ENCODE results near the gene ENG. TPM values are rescaled to one million over a fixed set of nuclear protein-coding genes. Genes with fewer than 3 reads are reported as not detected.
A peak's percentile ranks its signal among the peaks of the same experiment; 100 is the strongest.

ENG gene
- total RNA-seq, 1 experiment from 2014 or later: 25.1 TPM

DNA sequence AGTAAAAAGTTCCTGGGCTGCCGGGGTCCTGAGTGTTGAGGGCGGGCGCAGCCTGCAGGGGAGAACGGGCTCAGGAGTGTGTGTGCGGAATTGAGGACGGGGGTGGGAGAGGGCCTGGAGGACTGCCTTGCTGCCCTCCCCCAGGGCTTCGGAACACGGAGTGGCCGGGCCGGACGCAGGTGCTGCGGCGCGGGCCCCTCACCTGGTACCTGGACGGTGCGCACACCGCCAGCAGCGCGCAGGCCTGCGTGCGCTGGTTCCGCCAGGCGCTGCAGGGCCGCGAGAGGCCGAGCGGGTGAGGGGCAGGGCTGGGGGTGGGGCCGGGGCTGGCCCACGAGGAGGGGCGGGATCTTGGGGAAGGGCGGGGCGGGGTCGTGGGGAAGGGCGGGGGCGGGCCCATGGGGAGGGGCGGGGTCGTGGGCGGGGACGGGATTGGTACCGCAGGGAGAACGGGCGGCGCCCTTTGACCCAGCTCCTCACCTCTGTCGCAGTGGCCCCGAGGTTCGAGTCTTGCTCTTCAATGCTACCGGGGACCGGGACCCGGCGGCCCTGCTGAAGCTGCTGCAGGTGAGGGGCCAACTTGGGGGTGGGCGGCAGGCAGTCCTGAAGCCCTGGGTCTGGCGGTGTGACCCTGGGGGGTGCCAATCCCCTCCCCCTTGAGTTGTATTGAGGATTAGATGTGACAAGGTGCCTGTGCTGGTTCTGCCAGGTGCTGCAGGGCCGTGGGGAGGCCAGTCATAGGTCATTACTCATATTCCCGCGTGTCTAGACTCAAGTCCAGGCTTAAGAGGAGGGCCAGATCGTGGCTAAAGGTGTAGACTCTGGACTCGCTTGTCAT is 44.7 kb downstream of the ENG start:
- no peak overlapping the region for H3K4me3 ChIP-seq (ENCODE audit: low read depth in 2 of 2, low read length in 2 of 2)
- ATAC-seq: peak; percentile 68
- DNase-seq (ENCODE audit: low read depth, low spot score): no peak
- H3K4me1 ChIP-seq (ENCODE audit: control insufficient read depth, insufficient read depth, low read length): no peaks in the 10 kb centered on the region
- CTCF ChIA-PET: no interaction called here
- intact Hi-C loops (cut with micrococcal nuclease; ENCODE audit: unreplicated experiment): loop anchor here (10.0 kb wide), 1 partner anchor 65 kb away; the partner anchor contains the start of gene AK1
- no peak overlapping the region for H3K27ac ChIP-seq (ENCODE audit: low read length)
- TF ChIP-seq TCF7L2 (IDR thresholded peaks at IDR 0.05; ENCODE audit: low read depth, low read length) (no peak), SIN3A (IDR thresholded peaks at IDR 0.05; ENCODE audit: borderline replicate concordance, insufficient read depth, low read depth, low read length) (no peak), POLR2AphosphoS5 (IDR thresholded peaks at IDR 0.05; ENCODE audit: low read depth, low read length) (0 out of 2 replicates have a peak, but pooled peaks have one; percentile 15)
- no TSS peak for BruUV-seq (replicated peaks)
- H3K9me3 ChIP-seq (ENCODE audit: control insufficient read depth, insufficient read depth, low read depth, low read length): no peaks in the 10 kb centered on the region
- in situ Hi-C loops (cut with HindIII; ENCODE audit: low pct_unique_long_range_greater_than_20kb, low sequenced_read_pairs): no loop called here
- H3K27me3 ChIP-seq (ENCODE audit: control insufficient read depth, insufficient read depth, low read length): no peaks in the 10 kb centered on the region
- H3K36me3 ChIP-seq (ENCODE audit: control insufficient read depth, insufficient read depth, low read length): no peaks in the 10 kb centered on the region
- POLR2A ChIA-PET: no interaction called here

- Histone ChIP-seq H3K4me3 (ENCODE audit: low read depth in 2 of 2, low read length in 2 of 2) (no peak overlapping the region), H3K27ac (ENCODE audit: low read length) (no peak overlapping the region), H3K9me3 (ENCODE audit: control insufficient read depth, insufficient read depth, low read depth, low read length) (no peaks in the 10 kb centered on the region), H3K27me3 (ENCODE audit: control insufficient read depth, insufficient read depth, low read length) (no peaks in the 10 kb centered on the region), H3K4me1 (ENCODE audit: control insufficient read depth, insufficient read depth, low read length) (peaks cover 3% of the 10 kb centered on the region; the same call in 1 of the 2 replicates), H3K36me3 (ENCODE audit: control insufficient read depth, insufficient read depth, low read length) (no peaks in the 10 kb centered on the region)
- no peak for DNase-seq (ENCODE audit: low read depth, low spot score)
- POLR2A ChIA-PET: interaction anchor here (0.5 to 0.6 kb wide), 2 partner anchors 94 to 108 kb away, joined by 4 to 9 read pairs; partner anchors contain the start of gene ST6GALNAC4
- no TSS peak for BruUV-seq (replicated peaks)
- peak; percentile 20 for ATAC-seq
- TF ChIP-seq, protein P1, sequence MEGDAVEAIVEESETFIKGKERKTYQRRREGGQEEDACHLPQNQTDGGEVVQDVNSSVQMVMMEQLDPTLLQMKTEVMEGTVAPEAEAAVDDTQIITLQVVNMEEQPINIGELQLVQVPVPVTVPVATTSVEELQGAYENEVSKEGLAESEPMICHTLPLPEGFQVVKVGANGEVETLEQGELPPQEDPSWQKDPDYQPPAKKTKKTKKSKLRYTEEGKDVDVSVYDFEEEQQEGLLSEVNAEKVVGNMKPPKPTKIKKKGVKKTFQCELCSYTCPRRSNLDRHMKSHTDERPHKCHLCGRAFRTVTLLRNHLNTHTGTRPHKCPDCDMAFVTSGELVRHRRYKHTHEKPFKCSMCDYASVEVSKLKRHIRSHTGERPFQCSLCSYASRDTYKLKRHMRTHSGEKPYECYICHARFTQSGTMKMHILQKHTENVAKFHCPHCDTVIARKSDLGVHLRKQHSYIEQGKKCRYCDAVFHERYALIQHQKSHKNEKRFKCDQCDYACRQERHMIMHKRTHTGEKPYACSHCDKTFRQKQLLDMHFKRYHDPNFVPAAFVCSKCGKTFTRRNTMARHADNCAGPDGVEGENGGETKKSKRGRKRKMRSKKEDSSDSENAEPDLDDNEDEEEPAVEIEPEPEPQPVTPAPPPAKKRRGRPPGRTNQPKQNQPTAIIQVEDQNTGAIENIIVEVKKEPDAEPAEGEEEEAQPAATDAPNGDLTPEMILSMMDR (IDR thresholded peaks at IDR 0.05): no peak
- TF ChIP-seq SIN3A (IDR thresholded peaks at IDR 0.05; ENCODE audit: borderline replicate concordance, insufficient read depth, low read depth, low read length) (no peak), POLR2AphosphoS5 (IDR thresholded peaks at IDR 0.05; ENCODE audit: low read depth, low read length) (no peak), TCF7L2 (IDR thresholded peaks at IDR 0.05; ENCODE audit: low read depth, low read length) (no peak)
- TF ChIP-seq, protein P2, sequence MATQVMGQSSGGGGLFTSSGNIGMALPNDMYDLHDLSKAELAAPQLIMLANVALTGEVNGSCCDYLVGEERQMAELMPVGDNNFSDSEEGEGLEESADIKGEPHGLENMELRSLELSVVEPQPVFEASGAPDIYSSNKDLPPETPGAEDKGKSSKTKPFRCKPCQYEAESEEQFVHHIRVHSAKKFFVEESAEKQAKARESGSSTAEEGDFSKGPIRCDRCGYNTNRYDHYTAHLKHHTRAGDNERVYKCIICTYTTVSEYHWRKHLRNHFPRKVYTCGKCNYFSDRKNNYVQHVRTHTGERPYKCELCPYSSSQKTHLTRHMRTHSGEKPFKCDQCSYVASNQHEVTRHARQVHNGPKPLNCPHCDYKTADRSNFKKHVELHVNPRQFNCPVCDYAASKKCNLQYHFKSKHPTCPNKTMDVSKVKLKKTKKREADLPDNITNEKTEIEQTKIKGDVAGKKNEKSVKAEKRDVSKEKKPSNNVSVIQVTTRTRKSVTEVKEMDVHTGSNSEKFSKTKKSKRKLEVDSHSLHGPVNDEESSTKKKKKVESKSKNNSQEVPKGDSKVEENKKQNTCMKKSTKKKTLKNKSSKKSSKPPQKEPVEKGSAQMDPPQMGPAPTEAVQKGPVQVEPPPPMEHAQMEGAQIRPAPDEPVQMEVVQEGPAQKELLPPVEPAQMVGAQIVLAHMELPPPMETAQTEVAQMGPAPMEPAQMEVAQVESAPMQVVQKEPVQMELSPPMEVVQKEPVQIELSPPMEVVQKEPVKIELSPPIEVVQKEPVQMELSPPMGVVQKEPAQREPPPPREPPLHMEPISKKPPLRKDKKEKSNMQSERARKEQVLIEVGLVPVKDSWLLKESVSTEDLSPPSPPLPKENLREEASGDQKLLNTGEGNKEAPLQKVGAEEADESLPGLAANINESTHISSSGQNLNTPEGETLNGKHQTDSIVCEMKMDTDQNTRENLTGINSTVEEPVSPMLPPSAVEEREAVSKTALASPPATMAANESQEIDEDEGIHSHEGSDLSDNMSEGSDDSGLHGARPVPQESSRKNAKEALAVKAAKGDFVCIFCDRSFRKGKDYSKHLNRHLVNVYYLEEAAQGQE (IDR thresholded peaks at IDR 0.05; ENCODE audit: insufficient read depth in 1 of 2, low read depth in 2 of 2, low read length in 1 of 2): no peak
- intact Hi-C loops (cut with micrococcal nuclease; ENCODE audit: unreplicated experiment) (loop anchor here (10.0 kb wide), 1 partner anchor 66 kb away; the partner anchor contains the start of gene AK1), in situ Hi-C loops (cut with HindIII; ENCODE audit: low pct_unique_long_range_greater_than_20kb, low sequenced_read_pairs) (no loop called here)
- CTCF ChIA-PET: interaction anchor here (0.7 kb wide), 1 partner anchor 100 kb away, joined by 4 read pairs; no protein-coding TSS in a partner anchor
These were observed 45.4 kb downstream of the ENG start for GRCh38 chr9:127809002-127809539.
